OCI-LY7 (cell line): ENCODE results near the gene ST7L. TPM values are rescaled to one million over a fixed set of nuclear protein-coding genes. Genes with fewer than 3 reads are reported as not detected.

Experiments used
- BruUV-seq: library from RNA; stranded (reverse); fragments of 400-500 nt; replicated peaks from 2 replicates; lab custom pipeline; 2021; lab: Mats Ljungman, UMichigan
- CTCF ChIA-PET: fragments of 300-600 bp; sonication (Branson Sonifier 250); formaldehyde crosslinking; loops from one replicate; lab custom pipeline; 2022; ENCODE audit warnings: antibody characterized with exemption; ENCODE audit not compliant: unreplicated experiment; lab: Charles Lee
- POLR2A ChIA-PET: fragments of 300-600 bp; sonication (Branson Sonifier 250); formaldehyde crosslinking; loops from one replicate; lab custom pipeline; 2022; ENCODE audit warnings: antibody characterized with exemption; lab: Charles Lee
- DNase-seq: peaks from one replicate; pipeline ENCODE4 v3.0.0-alpha.2; 2015; ENCODE audit warnings: low spot score
- H2AFZ ChIP-seq: fragments of 200-600 bp; sonication (generic), shearing (Covaris generic); 2 replicates; pipeline ENCODE4 v1.6.1; 2014; ENCODE audit warnings: mild to moderate bottlenecking, antibody characterized with exemption, low read length, moderate library complexity
- H3K27ac ChIP-seq: fragments of 200-600 bp; sonication (generic); 2 replicates; pipeline ENCODE4 v1.5.1; 2014; ENCODE audit warnings: mixed run types, low read depth, mild to moderate bottlenecking, moderate library complexity, low read length, inconsistent platforms; ENCODE audit not compliant: poor library complexity, severe bottlenecking
- H3K36me3 ChIP-seq: fragments of 200-600 bp; sonication (generic); 2 replicates; pipeline ENCODE4 v1.6.1; 2014; ENCODE audit warnings: mild to moderate bottlenecking, antibody characterized with exemption, low read length, moderate library complexity, mixed read lengths; ENCODE audit not compliant: insufficient read depth
- H3K4me1 ChIP-seq: fragments of 200-600 bp; sonication (generic); 2 replicates; pipeline ENCODE4 v1.5.1; 2014; ENCODE audit warnings: mild to moderate bottlenecking, low read length; ENCODE audit not compliant: insufficient read depth, poor library complexity, severe bottlenecking
- H3K4me2 ChIP-seq: fragments of 200-600 bp; sonication (generic); 2 replicates; pipeline ENCODE4 v1.6.1; 2014; ENCODE audit warnings: mild to moderate bottlenecking, low read length
- H3K4me3 ChIP-seq: fragments of 200-600 bp; sonication (generic); 2 replicates; pipeline ENCODE4 v1.5.1; 2014; ENCODE audit warnings: mild to moderate bottlenecking, low read depth, low read length; ENCODE audit not compliant: poor library complexity, severe bottlenecking
- H3K79me2 ChIP-seq: fragments of 200-600 bp; sonication (generic); 2 replicates; pipeline ENCODE4 v1.6.1; 2016; ENCODE audit warnings: low read depth, mild to moderate bottlenecking, low read length, moderate library complexity, mixed read lengths; ENCODE audit not compliant: insufficient read depth
- H3K9me2 ChIP-seq: fragments of 200-600 bp; sonication (generic); 2 replicates; pipeline ENCODE4 v1.6.1; 2016; ENCODE audit warnings: mild to moderate bottlenecking, low read length, mixed read lengths; ENCODE audit not compliant: insufficient read depth
- H3K9me3 ChIP-seq: fragments of 200-600 bp; sonication (generic); 2 replicates; pipeline ENCODE4 v1.6.1; 2014; ENCODE audit warnings: mild to moderate bottlenecking, mixed run types, low read length, mixed read lengths
- H4K20me1 ChIP-seq: fragments of 200-600 bp; sonication (generic); 2 replicates; pipeline ENCODE4 v1.6.1; 2014; ENCODE audit warnings: mild to moderate bottlenecking, antibody characterized with exemption, low read length, moderate library complexity, mixed read lengths; ENCODE audit not compliant: insufficient read depth
- EZH2phosphoT487 ChIP-seq: fragments of 200-600 bp; sonication (generic); IDR thresholded peaks from 2 replicates; pipeline ENCODE4 v1.6.1; 2018; ENCODE audit warnings: low read depth, borderline replicate concordance, mild to moderate bottlenecking, mixed run types, antibody characterized with exemption, low read length, moderate library complexity, mixed read lengths
- intact Hi-C: fragments of 100-400 bp; cut with micrococcal nuclease; formaldehyde crosslinking; loops from one replicate; pipeline ENCODE4 v1.10.0; 2022; ENCODE audit not compliant: unreplicated experiment
- total RNA-seq, 2 experiments: library from RNA; depleted of rRNA in 1 of 2; stranded (reverse); fragments of >200 nt in 1 of 2; shearing (Covaris generic) in 1 of 2; gene quantifications; 2 replicates each; pipeline ENCODE4 v1.2.3, GENCODE V29; 2014 to 2022
- TF ChIP-seq, protein P1 (sequence below): fragments of 200-600 bp; sonication (generic); conservative IDR thresholded peaks from 2 replicates; pipeline ENCODE4 v1.5.1; 2014; ENCODE audit warnings: mild to moderate bottlenecking, antibody characterized with exemption, low read length, moderate library complexity, mixed read lengths

The ST7L gene
- total RNA-seq, 2 experiments from 2014 or later = 20.2 to 22.8 TPM

DNA sequence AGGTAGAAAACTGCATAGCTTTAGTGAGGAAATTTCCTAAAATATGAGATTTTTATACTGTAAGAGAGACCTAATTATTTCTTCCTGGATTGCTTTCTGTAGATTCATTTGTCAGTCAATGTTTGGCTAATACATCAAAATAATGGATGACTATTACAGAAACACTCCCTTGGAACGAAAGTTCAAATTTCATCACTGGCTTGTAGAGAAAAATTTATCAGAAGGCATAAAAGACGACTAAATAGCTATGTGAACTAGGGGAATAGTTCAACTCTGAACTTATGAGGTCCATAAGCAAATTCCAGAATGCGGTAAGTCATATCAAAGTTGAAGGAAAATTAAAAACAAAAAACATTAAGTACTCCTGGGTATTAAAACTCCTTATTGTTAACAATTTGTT is 74.2 kb downstream of the ST7L start:
- H3K27ac ChIP-seq = no peak overlapping the region
- CTCF ChIA-PET = no interaction called here
- no peak overlapping the region for H3K4me2 ChIP-seq
- H3K36me3 ChIP-seq = no peaks in the 10 kb centered on the region
- no peak for DNase-seq
- no TSS peak for BruUV-seq
- no peaks in the 10 kb centered on the region for H3K9me3 ChIP-seq
- intact Hi-C loops = no loop called here
- TF ChIP-seq, protein P1, sequence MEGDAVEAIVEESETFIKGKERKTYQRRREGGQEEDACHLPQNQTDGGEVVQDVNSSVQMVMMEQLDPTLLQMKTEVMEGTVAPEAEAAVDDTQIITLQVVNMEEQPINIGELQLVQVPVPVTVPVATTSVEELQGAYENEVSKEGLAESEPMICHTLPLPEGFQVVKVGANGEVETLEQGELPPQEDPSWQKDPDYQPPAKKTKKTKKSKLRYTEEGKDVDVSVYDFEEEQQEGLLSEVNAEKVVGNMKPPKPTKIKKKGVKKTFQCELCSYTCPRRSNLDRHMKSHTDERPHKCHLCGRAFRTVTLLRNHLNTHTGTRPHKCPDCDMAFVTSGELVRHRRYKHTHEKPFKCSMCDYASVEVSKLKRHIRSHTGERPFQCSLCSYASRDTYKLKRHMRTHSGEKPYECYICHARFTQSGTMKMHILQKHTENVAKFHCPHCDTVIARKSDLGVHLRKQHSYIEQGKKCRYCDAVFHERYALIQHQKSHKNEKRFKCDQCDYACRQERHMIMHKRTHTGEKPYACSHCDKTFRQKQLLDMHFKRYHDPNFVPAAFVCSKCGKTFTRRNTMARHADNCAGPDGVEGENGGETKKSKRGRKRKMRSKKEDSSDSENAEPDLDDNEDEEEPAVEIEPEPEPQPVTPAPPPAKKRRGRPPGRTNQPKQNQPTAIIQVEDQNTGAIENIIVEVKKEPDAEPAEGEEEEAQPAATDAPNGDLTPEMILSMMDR = no peak
- TF ChIP-seq EZH2phosphoT487 = no peak
- POLR2A ChIA-PET = interaction anchor here (0.5 to 1.1 kb wide), 6 partner anchors 14 to 1412 kb away, joined by 3 to 4 read pairs (median 3); no protein-coding TSS in a partner anchor
- H3K4me1 ChIP-seq = no peaks in the 10 kb centered on the region
- no peak overlapping the region for H3K4me3 ChIP-seq
- H3K9me2 ChIP-seq = no peaks in the 10 kb centered on the region
- H3K79me2 ChIP-seq = no peaks in the 10 kb centered on the region
- no peaks in the 10 kb centered on the region for H4K20me1 ChIP-seq
- H2AFZ ChIP-seq = no peak overlapping the region

DNA sequence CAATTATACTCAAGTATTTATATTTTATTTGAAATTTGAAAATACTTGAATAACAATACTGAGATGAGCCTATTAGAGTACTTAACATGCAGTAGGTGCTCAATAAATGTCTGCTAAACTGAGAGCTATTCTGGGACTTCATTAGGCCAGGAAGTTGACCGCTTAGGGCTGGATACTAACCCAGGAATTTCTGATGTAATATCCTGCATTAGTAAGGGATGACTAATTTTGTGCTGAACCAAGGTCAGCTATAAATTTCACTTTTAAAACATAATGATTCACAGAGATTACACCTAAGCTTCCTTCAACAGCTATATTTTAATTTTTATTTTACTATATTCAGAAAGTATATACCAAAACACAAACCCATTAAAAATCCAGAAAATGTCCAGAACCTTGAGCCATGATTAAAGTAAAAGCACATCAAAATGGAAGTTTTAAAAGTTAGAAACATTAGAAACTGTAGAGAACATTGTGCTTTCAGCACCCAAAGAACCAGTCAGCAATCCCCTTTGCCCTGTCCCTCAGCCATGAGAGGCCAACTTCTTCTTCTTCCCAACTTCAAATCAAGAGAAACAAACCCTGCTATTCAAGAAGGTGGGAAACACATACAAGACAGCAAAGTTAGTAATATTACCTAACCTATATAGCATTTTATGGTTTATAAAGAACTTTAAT is 74.8 kb downstream of the ST7L start:
- intact Hi-C loops = no loop called here
- Histone ChIP-seq H2AFZ (no peak overlapping the region), H3K79me2 (no peaks in the 10 kb centered on the region), H3K9me2 (no peaks in the 10 kb centered on the region), H3K4me3 (no peak overlapping the region), H3K4me2 (no peak overlapping the region), H3K4me1 (no peaks in the 10 kb centered on the region), H3K36me3 (no peaks in the 10 kb centered on the region), H3K9me3 (no peaks in the 10 kb centered on the region), H3K27ac (no peak overlapping the region), H4K20me1 (no peaks in the 10 kb centered on the region)
- CTCF ChIA-PET = no interaction called here
- TF ChIP-seq, protein P1 = no peak
- no peak for TF ChIP-seq EZH2phosphoT487
- POLR2A ChIA-PET = interaction anchor here (0.6 to 1.5 kb wide), 5 partner anchors 13 to 1411 kb away, joined by 3 to 6 read pairs (median 3); no protein-coding TSS in a partner anchor
- no TSS peak for BruUV-seq
- DNase-seq = no peak
